Measurements from ENCODE around the gene GNG7. TPM values are rescaled to one million over a fixed set of nuclear protein-coding genes. Genes with fewer than 3 reads are reported as not detected.
A peak's percentile ranks its signal among the peaks of the same experiment; 100 is the strongest.

The GNG7 gene
- 1 to 10 TPM; 2.1 to 4.3 (median 3.0) TPM for total RNA-seq

GRCh38 chr19:2702170-2703076 is at the start of gene GNG7:
TSS of gene GNG7 (minus strand) at chr19:2702694. CDS start at chr19:2520688, 182,006 bp downstream.
- peak within 1 kb of the TSS; percentile 58 for H3K4me3 ChIP-seq
- TF ChIP-seq POLR2AphosphoS5 (IDR thresholded peaks at IDR 0.05), result no peak
- TF ChIP-seq POLR2A (IDR thresholded peaks at IDR 0.05), result peak in 1 of 2 donors; percentile 21
- H3K27me3 ChIP-seq, result no peaks in the 10 kb centered on the region
- WGBS, result 0% methylated on average over 14 of the region's 77 CpGs
- H3K4me1 ChIP-seq, result peaks cover 16% of the 10 kb centered on the region
- H3K36me3 ChIP-seq, result no peaks in the 10 kb centered on the region
- H3K9me3 ChIP-seq, result no peaks in the 10 kb centered on the region
- DNase-seq (ENCODE audit: low spot score in 2 of 2), result peak; percentile 90 to 91
- H3K27ac ChIP-seq, result no peak within 1 kb of the TSS

- H3K27ac ChIP-seq, result no peak overlapping the region
- H3K9me3 ChIP-seq, result no peaks in the 10 kb centered on the region
- H3K4me1 ChIP-seq, result peaks cover 3% of the 10 kb centered on the region
- H3K4me3 ChIP-seq, result no peak overlapping the region
- peaks cover 27% of the 10 kb centered on the region for H3K36me3 ChIP-seq
- TF ChIP-seq EP300 (IDR thresholded peaks at IDR 0.05) (no peak), POLR2A (IDR thresholded peaks at IDR 0.05) (no peak), POLR2AphosphoS5 (IDR thresholded peaks at IDR 0.05) (no peak), CTCF (IDR thresholded peaks at IDR 0.05) (no peak)
- WGBS, result 92% methylated on average over 20 of the region's 21 CpGs
- H3K27me3 ChIP-seq, result no peaks in the 10 kb centered on the region
- DNase-seq (ENCODE audit: low spot score in 2 of 2), result no peak
Observed at GRCh38 chr19:2751438-2751830, 48.9 kb upstream of the GNG7 start.

GRCh38 chr19:2750808-2751437 is 48.4 kb upstream of the GNG7 start:
- Histone ChIP-seq H3K4me1 (peaks cover 3% of the 10 kb centered on the region), H3K27me3 (no peaks in the 10 kb centered on the region), H3K27ac (no peak overlapping the region), H3K9me3 (no peaks in the 10 kb centered on the region), H3K36me3 (peaks cover 22% of the 10 kb centered on the region), H3K4me3 (no peak overlapping the region)
- TF ChIP-seq POLR2AphosphoS5 (IDR thresholded peaks at IDR 0.05), result no peak
- TF ChIP-seq EP300 (IDR thresholded peaks at IDR 0.05), result no peak
- no peak for TF ChIP-seq POLR2A (IDR thresholded peaks at IDR 0.05)
- no peak for TF ChIP-seq CTCF (IDR thresholded peaks at IDR 0.05)
- 74% methylated on average over 12 of the region's 17 CpGs for WGBS
- DNase-seq (ENCODE audit: low spot score in 2 of 2), result no peak

GRCh38 chr19:2747349-2747748 is 44.9 kb upstream of the GNG7 start:
- no peak for DNase-seq (ENCODE audit: low spot score in 2 of 2)
- Histone ChIP-seq H3K36me3 (no peaks in the 10 kb centered on the region), H3K27ac (no peak overlapping the region), H3K4me1 (peaks cover 3% of the 10 kb centered on the region), H3K27me3 (no peaks in the 10 kb centered on the region), H3K4me3 (no peak overlapping the region), H3K9me3 (no peaks in the 10 kb centered on the region)
- WGBS, result 84% methylated on average over 7 of the region's 7 CpGs
- TF ChIP-seq CTCF (IDR thresholded peaks at IDR 0.05), result no peak
- no peak for TF ChIP-seq POLR2A (IDR thresholded peaks at IDR 0.05)
- no peak for TF ChIP-seq POLR2AphosphoS5 (IDR thresholded peaks at IDR 0.05)
- no peak for TF ChIP-seq EP300 (IDR thresholded peaks at IDR 0.05)

GRCh38 chr19:2744113-2744512 is 41.6 kb upstream of the GNG7 start:
- no peak for DNase-seq (ENCODE audit: low spot score in 2 of 2)
- Histone ChIP-seq H3K27ac (no peak overlapping the region), H3K36me3 (no peaks in the 10 kb centered on the region), H3K4me3 (no peak overlapping the region), H3K4me1 (peaks cover 8% of the 10 kb centered on the region), H3K27me3 (peaks cover 9% of the 10 kb centered on the region), H3K9me3 (no peaks in the 10 kb centered on the region)
- WGBS, result 52% methylated on average over 4 of the region's 4 CpGs
- TF ChIP-seq POLR2A (IDR thresholded peaks at IDR 0.05) (no peak), POLR2AphosphoS5 (IDR thresholded peaks at IDR 0.05) (no peak), CTCF (IDR thresholded peaks at IDR 0.05) (no peak), EP300 (IDR thresholded peaks at IDR 0.05) (no peak)

Measured in suprapubic skin (tissue), 4 donors.